Natural killer cell (primary cell): ENCODE measurements around the gene SPOCK1. TPM values are rescaled to one million over a fixed set of nuclear protein-coding genes. Genes with fewer than 3 reads are reported as not detected.

Source experiments
- ATAC-seq, 3 donors: fragments of 150-1000 bp in 2 of 3; fragments of 200-7000 bp in 1 of 3; cut with Tn5 transposase; 1 replicate in 1 of 3; 2 replicates in 2 of 3; pipeline ENCODE4 v1.10.0; 2021; ENCODE audit warnings: mild to moderate bottlenecking in 2 of 3, moderate library complexity in 2 of 3
- DNase-seq, 2 donors: peaks; one replicate each; pipeline versions ENCODE4 v3.0.0 to v3.0.0-alpha.2; 2013 to 2021; ENCODE audit warnings: mixed read lengths in 1 of 2
- H3K27ac ChIP-seq: one replicate; pipeline ENCODE4 v1.5.1; 2013; ENCODE audit warnings: mild to moderate bottlenecking, low read length
- H3K27me3 ChIP-seq: one replicate; pipeline ENCODE4 v1.6.1; 2013; ENCODE audit warnings: low read length; ENCODE audit not compliant: control insufficient read depth, insufficient read depth
- H3K36me3 ChIP-seq: one replicate; pipeline ENCODE4 v1.6.1; 2013; ENCODE audit warnings: low read length; ENCODE audit not compliant: control insufficient read depth, insufficient read depth
- H3K4me1 ChIP-seq: one replicate; pipeline ENCODE4 v1.6.1; 2013; ENCODE audit warnings: low read length; ENCODE audit not compliant: control insufficient read depth, insufficient read depth
- H3K4me3 ChIP-seq: one replicate; pipeline ENCODE4 v1.5.1; 2013; ENCODE audit warnings: low read length
- H3K9me3 ChIP-seq: one replicate; pipeline ENCODE4 v1.6.1; 2013; ENCODE audit warnings: low read length; ENCODE audit not compliant: control insufficient read depth, insufficient read depth
- H3K27ac Mint-ChIP-seq, 2 donors: one replicate each; pipeline ENCODE4 v1.8.0; 2022; ENCODE audit warnings: mild to moderate bottlenecking in 2 of 2, mixed read lengths in 2 of 2, moderate library complexity in 1 of 2
- H3K27me3 Mint-ChIP-seq, 2 donors: one replicate each; pipeline ENCODE4 v1.8.0; 2022; ENCODE audit warnings: low read depth in 2 of 2, mixed read lengths in 2 of 2
- H3K36me3 Mint-ChIP-seq: one replicate; pipeline ENCODE4 v1.8.0; 2022; ENCODE audit warnings: mixed read lengths
- H3K4me1 Mint-ChIP-seq, 2 donors: one replicate each; pipeline ENCODE4 v1.8.0; 2022; ENCODE audit warnings: mixed read lengths in 2 of 2
- H3K4me3 Mint-ChIP-seq: one replicate; pipeline ENCODE4 v1.8.0; 2022; ENCODE audit warnings: mild to moderate bottlenecking, moderate library complexity, mixed read lengths
- H3K9me3 Mint-ChIP-seq, 2 donors: one replicate each; pipeline ENCODE4 v1.8.0; 2022; ENCODE audit warnings: mixed read lengths in 2 of 2
- CTCF ChIP-seq: fragments of 200-600 bp; IDR thresholded peaks from one replicate; pipeline ENCODE4 v1.8.0; 2022; ENCODE audit warnings: antibody characterized with exemption
- WGBS: methylation state at CpG from one replicate; pipeline ENCODE4 v1.1.7; 2013; ENCODE audit warnings: missing lambda C conversion rate; ENCODE audit not compliant: insufficient coverage; 5-methylcytosine and 5-hydroxymethylcytosine counted together
- intact Hi-C: fragments of 100-400 bp; cut with micrococcal nuclease; formaldehyde crosslinking; loops from one replicate; pipeline ENCODE4 v1.14.2; 2022
- total RNA-seq, 4 donors: library from RNA; stranded (reverse); fragments of 120-200 nt in 1 of 4; gene quantifications; one replicate each; pipeline versions ENCODE4 v1.2.3 to v1.2.4, GENCODE V29; 2013 to 2022

SPOCK1 gene
- total RNA-seq, 3 donors from 2014 or later (not counting 1 experiment from before 2014, with no cell fraction given), result 0.09 to 1.6 (median 0.61) TPM

GRCh38 chr5:137015540-137016116 lies 483.5 kb downstream of the SPOCK1 start:
- Histone ChIP-seq H3K27me3 (no peaks in the 10 kb centered on the region), H3K27ac (no peak overlapping the region), H3K9me3 (no peaks in the 10 kb centered on the region), H3K4me3 (no peak overlapping the region), H3K36me3 (no peaks in the 10 kb centered on the region), H3K4me1 (no peaks in the 10 kb centered on the region)
- 78% methylated on average over 2 of the region's 2 CpGs for WGBS
- DNase-seq, result no peak
- Mint-ChIP-seq H3K27me3 (no peaks in the 10 kb centered on the region), H3K36me3 (no peaks in the 10 kb centered on the region), H3K27ac (no peak overlapping the region), H3K4me1 (no peaks in the 10 kb centered on the region), H3K9me3 (peaks cover 2% of the 10 kb centered on the region in 2 donors), H3K4me3 (no peak overlapping the region)
- intact Hi-C loops, result no loop called here
- ATAC-seq, result no peak
- TF ChIP-seq CTCF, result no peak

- Mint-ChIP-seq H3K9me3 (peaks cover 2% of the 10 kb centered on the region in 2 donors), H3K27me3 (no peaks in the 10 kb centered on the region), H3K27ac (no peak overlapping the region), H3K36me3 (no peaks in the 10 kb centered on the region), H3K4me1 (no peaks in the 10 kb centered on the region), H3K4me3 (no peak overlapping the region)
- 74% methylated on average over 3 of the region's 3 CpGs for WGBS
- Histone ChIP-seq H3K4me3 (no peak overlapping the region), H3K27ac (no peak overlapping the region), H3K9me3 (no peaks in the 10 kb centered on the region), H3K36me3 (no peaks in the 10 kb centered on the region), H3K4me1 (no peaks in the 10 kb centered on the region), H3K27me3 (no peaks in the 10 kb centered on the region)
- ATAC-seq, result no peak
- intact Hi-C loops, result no loop called here
- TF ChIP-seq CTCF, result no peak
- no peak for DNase-seq
Observed at GRCh38 chr5:137014731-137015130, 484.4 kb downstream of the SPOCK1 start.

GRCh38 chr5:137010226-137010625 lies 488.9 kb downstream of the SPOCK1 start:
- Mint-ChIP-seq H3K27ac (no peak overlapping the region), H3K36me3 (no peaks in the 10 kb centered on the region), H3K4me3 (no peak overlapping the region), H3K4me1 (no peaks in the 10 kb centered on the region), H3K9me3 (peaks cover 11% of the 10 kb centered on the region in 2 donors), H3K27me3 (no peaks in the 10 kb centered on the region)
- intact Hi-C loops, result no loop called here
- no peaks in the 10 kb centered on the region for H3K4me1 ChIP-seq
- no peak for TF ChIP-seq CTCF
- no peak overlapping the region for H3K27ac ChIP-seq
- DNase-seq (no peak), ATAC-seq (no peak)
- WGBS, result 69% methylated on average over 2 of the region's 3 CpGs
- H3K9me3 ChIP-seq, result no peaks in the 10 kb centered on the region
- no peaks in the 10 kb centered on the region for H3K36me3 ChIP-seq
- H3K4me3 ChIP-seq, result no peak overlapping the region
- no peaks in the 10 kb centered on the region for H3K27me3 ChIP-seq

- no peaks in the 10 kb centered on the region for H3K36me3 Mint-ChIP-seq
- Histone ChIP-seq H3K27ac (no peak overlapping the region), H3K4me3 (no peak overlapping the region), H3K9me3 (no peaks in the 10 kb centered on the region), H3K27me3 (no peaks in the 10 kb centered on the region), H3K4me1 (no peaks in the 10 kb centered on the region), H3K36me3 (no peaks in the 10 kb centered on the region)
- TF ChIP-seq CTCF, result no peak
- no peak for DNase-seq
- H3K9me3 Mint-ChIP-seq, result peaks cover 10 to 13% of the 10 kb centered on the region in 2 donors
- H3K27me3 Mint-ChIP-seq, result no peaks in the 10 kb centered on the region
- no peak overlapping the region for H3K4me3 Mint-ChIP-seq
- H3K4me1 Mint-ChIP-seq, result no peaks in the 10 kb centered on the region
- ATAC-seq, result no peak
- intact Hi-C loops, result no loop called here
- H3K27ac Mint-ChIP-seq, result no peak overlapping the region
- WGBS, result no CpG with 5 or more reads among the region's 2 CpGs
Observed at GRCh38 chr5:137004279-137004678, 494.8 kb downstream of the SPOCK1 start.
